IPS DF 6.9 (cell line): Measurements from ENCODE around the gene CIB1.
A peak's percentile ranks its signal among the peaks of the same experiment; 100 is the strongest.

Source experiments
- DNase-seq: peaks from one replicate; pipeline ENCODE4 v3.0.0-alpha.2; 2013; ENCODE audit warnings: low read depth, low spot score
- H3K27ac ChIP-seq: one replicate; pipeline ENCODE4 v1.5.1; 2013; ENCODE audit warnings: low read length, control low read depth
- H3K27me3 ChIP-seq: 2 replicates; pipeline ENCODE4 v1.6.1; 2013; ENCODE audit warnings: mild to moderate bottlenecking, low read length; ENCODE audit not compliant: control insufficient read depth, insufficient read depth
- H3K36me3 ChIP-seq: 2 replicates; pipeline ENCODE4 v1.6.1; 2013; ENCODE audit warnings: low read length; ENCODE audit not compliant: control insufficient read depth, insufficient read depth
- H3K4me1 ChIP-seq: 2 replicates; pipeline ENCODE4 v1.6.1; 2013; ENCODE audit warnings: low read length; ENCODE audit not compliant: control insufficient read depth, insufficient read depth
- H3K4me3 ChIP-seq: 2 replicates; pipeline ENCODE4 v1.5.1; 2013; ENCODE audit warnings: mild to moderate bottlenecking, low read length
- H3K9me3 ChIP-seq: 2 replicates; pipeline ENCODE4 v1.6.1; 2013; ENCODE audit warnings: low read length, inconsistent platforms; ENCODE audit not compliant: control insufficient read depth, insufficient read depth
- WGBS: extraction: QIAGEN DNeasy Blood & Tissue Kit; methylation state at CpG from one replicate; pipeline ENCODE4 v1.1.7; 2013; ENCODE audit warnings: mixed read lengths, missing lambda C conversion rate; ENCODE audit not compliant: insufficient read length, insufficient coverage; 5-methylcytosine and 5-hydroxymethylcytosine counted together

CIB1 gene

DNA sequence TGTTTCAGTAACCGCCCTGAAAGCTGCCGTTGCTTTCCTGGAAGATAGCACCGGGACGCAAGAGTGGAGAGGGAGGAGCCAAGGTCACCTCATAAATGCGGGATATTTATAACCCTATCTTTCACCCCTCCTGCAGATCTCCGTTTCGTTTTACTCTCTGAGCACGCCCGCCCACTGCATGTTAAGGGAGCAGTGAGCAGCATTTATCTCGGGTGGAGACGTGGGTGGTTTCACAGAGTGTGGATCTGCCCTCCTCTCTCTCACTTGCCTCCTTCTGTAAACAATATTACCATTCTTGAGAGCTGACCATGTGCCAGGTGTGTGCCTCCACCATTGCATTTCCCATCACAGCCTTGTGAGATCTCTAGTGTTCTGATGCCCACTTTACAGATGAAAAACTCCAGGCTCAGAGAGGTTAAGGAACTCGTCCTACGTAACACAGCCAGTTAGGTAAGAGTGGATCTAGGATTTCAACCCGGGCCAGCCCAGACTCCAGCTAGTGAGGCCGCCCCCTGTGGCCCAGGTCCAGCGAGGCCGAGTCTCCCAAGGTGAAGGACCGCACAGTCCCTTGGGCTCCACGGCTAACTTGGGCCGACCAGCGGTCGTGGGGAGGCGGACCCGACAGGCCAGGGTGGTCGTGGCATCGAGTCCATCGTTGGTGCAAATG is 49.5 kb downstream of the CIB1 start:
- Histone ChIP-seq H3K36me3 (no peaks in the 10 kb centered on the region), H3K9me3 (no peaks in the 10 kb centered on the region), H3K27me3 (no peaks in the 10 kb centered on the region), H3K4me3 (peak overlapping the region; percentile 55; the same call in 1 of the 2 replicates), H3K27ac (no peak overlapping the region), H3K4me1 (no peaks in the 10 kb centered on the region)
- DNase-seq: no peak
- no CpG with 5 or more reads among the region's 27 CpGs for WGBS

DNA sequence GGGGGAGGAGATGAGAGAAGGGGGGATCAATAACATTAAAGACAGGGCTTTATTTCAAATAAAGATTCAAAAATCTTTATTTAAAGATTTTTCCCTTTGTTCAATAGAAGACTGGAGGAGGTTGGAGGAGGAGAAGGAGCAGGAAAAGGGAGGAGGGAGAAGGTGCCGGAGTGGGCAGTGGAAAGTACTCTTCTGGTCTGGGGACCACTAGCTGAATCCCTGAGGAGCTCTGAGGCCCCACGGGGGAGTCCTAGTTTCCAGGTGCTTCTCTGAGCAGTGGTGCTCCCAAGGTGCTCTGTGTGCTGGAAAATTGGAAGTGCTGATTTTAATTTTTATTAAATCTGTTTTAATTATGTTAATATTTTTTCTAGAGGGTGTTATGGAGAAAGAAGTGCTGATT is 52.0 kb downstream of the CIB1 start:
- Histone ChIP-seq H3K4me1 (0 out of 2 replicates have a peak, but pooled peaks cover 1% of the 10 kb centered on the region), H3K27me3 (no peaks in the 10 kb centered on the region), H3K4me3 (no peak overlapping the region), H3K9me3 (no peaks in the 10 kb centered on the region), H3K36me3 (no peaks in the 10 kb centered on the region), H3K27ac (no peak overlapping the region)
- WGBS: no CpG with 5 or more reads among the region's 2 CpGs
- no peak for DNase-seq
